OCI-LY1 (cell line): ENCODE measurements around the gene FBXL17.

Source experiments
- H2AFZ ChIP-seq: fragments of 200-600 bp; sonication (generic), shearing (Covaris generic); 2 replicates; pipeline ENCODE4 v1.6.0; 2014; ENCODE audit warnings: antibody characterized with exemption, mild to moderate bottlenecking, low read length
- H3F3A ChIP-seq: fragments of 200-600 bp; sonication (generic), shearing (Covaris generic); 2 replicates; pipeline ENCODE4 v1.6.0; 2014; ENCODE audit warnings: mild to moderate bottlenecking, antibody characterized with exemption, low read length, moderate library complexity; ENCODE audit not compliant: insufficient read depth
- H3K27ac ChIP-seq: fragments of 200-600 bp; sonication (generic); 2 replicates; pipeline ENCODE4 v1.5.1; 2014; ENCODE audit warnings: low read length, mixed run types, mild to moderate bottlenecking, low read depth; ENCODE audit not compliant: poor library complexity, severe bottlenecking
- H3K27me3 ChIP-seq: fragments of 200-600 bp; sonication (generic); 2 replicates; pipeline ENCODE4 v1.6.0; 2014; ENCODE audit warnings: antibody characterized with exemption, mild to moderate bottlenecking, low read length, moderate library complexity; ENCODE audit not compliant: insufficient read depth
- H3K36me3 ChIP-seq: fragments of 200-600 bp; sonication (generic); 2 replicates; pipeline ENCODE4 v1.6.1; 2014; ENCODE audit warnings: mild to moderate bottlenecking, antibody characterized with exemption, low read length, moderate library complexity, mixed read lengths; ENCODE audit not compliant: insufficient read depth
- H3K4me1 ChIP-seq: fragments of 200-600 bp; sonication (generic); 2 replicates; pipeline ENCODE4 v1.5.1; 2014; ENCODE audit warnings: mild to moderate bottlenecking, low read length, moderate library complexity; ENCODE audit not compliant: insufficient read depth, severe bottlenecking
- H3K4me2 ChIP-seq: fragments of 200-600 bp; sonication (generic), shearing (Covaris generic); 2 replicates; pipeline ENCODE4 v1.6.1; 2014; ENCODE audit warnings: low read length
- H3K4me3 ChIP-seq: fragments of 200-600 bp; sonication (generic); 2 replicates; pipeline ENCODE4 v1.5.1; 2014; ENCODE audit warnings: low read length, low read depth, mild to moderate bottlenecking, mixed read lengths; ENCODE audit not compliant: poor library complexity, severe bottlenecking
- H3K79me2 ChIP-seq: fragments of 200-600 bp; shearing (Covaris generic); 2 replicates; pipeline ENCODE4 v1.6.1; 2016; ENCODE audit warnings: mixed run types, low read length, mixed read lengths; ENCODE audit not compliant: insufficient read depth
- H3K9ac ChIP-seq: fragments of 200-600 bp; sonication (generic), shearing (Covaris generic); 2 replicates; pipeline ENCODE4 v1.6.1; 2014; ENCODE audit warnings: mild to moderate bottlenecking, low read length, mixed read lengths
- H3K9me2 ChIP-seq: fragments of 200-600 bp; sonication (generic), shearing (Covaris generic); 2 replicates; pipeline ENCODE4 v1.6.1; 2014; ENCODE audit warnings: low read depth, mild to moderate bottlenecking, low read length, mixed read lengths
- H3K9me3 ChIP-seq: fragments of 200-600 bp; shearing (Covaris generic); 2 replicates; pipeline ENCODE4 v1.6.1; 2014; ENCODE audit warnings: low read length, mixed read lengths
- H4K20me1 ChIP-seq: fragments of 200-600 bp; sonication (generic), shearing (Covaris generic); 2 replicates; pipeline ENCODE4 v1.6.0; 2016; ENCODE audit warnings: mild to moderate bottlenecking, low read length; ENCODE audit not compliant: insufficient read depth
- CTCF ChIP-seq: fragments of 200-600 bp; sonication (generic), shearing (Covaris generic); IDR thresholded peaks from 2 replicates; pipeline ENCODE4 v1.5.1; 2017; ENCODE audit warnings: mild to moderate bottlenecking, antibody characterized with exemption, low read length, moderate library complexity, mixed read lengths
- EZH2 ChIP-seq: fragments of 200-600 bp; sonication (generic), shearing (Covaris generic); IDR thresholded peaks from 2 replicates; pipeline ENCODE4 v1.8.0; 2017; ENCODE audit warnings: borderline replicate concordance, mixed run types, mild to moderate bottlenecking, antibody characterized with exemption, low read length, moderate library complexity, mixed read lengths

Gene FBXL17

GRCh38 chr5:107863125-107863524 lies 518.8 kb downstream of the FBXL17 start:
- no peak overlapping the region for H3K4me3 ChIP-seq
- no peaks in the 10 kb centered on the region for H3K4me1 ChIP-seq
- H2AFZ ChIP-seq: no peak overlapping the region
- H4K20me1 ChIP-seq: no peaks in the 10 kb centered on the region
- no peak overlapping the region for H3K4me2 ChIP-seq
- no peaks in the 10 kb centered on the region for H3K27me3 ChIP-seq
- H3K9ac ChIP-seq: no peak overlapping the region
- no peaks in the 10 kb centered on the region for H3K79me2 ChIP-seq
- H3F3A ChIP-seq: no peaks in the 10 kb centered on the region
- H3K36me3 ChIP-seq: no peaks in the 10 kb centered on the region
- TF ChIP-seq CTCF (no peak), EZH2 (no peak)
- H3K9me2 ChIP-seq: no peaks in the 10 kb centered on the region
- H3K9me3 ChIP-seq: no peaks in the 10 kb centered on the region
- H3K27ac ChIP-seq: no peak overlapping the region

GRCh38 chr5:107861565-107861964 lies 520.3 kb downstream of the FBXL17 start:
- Histone ChIP-seq H3K36me3 (no peaks in the 10 kb centered on the region), H3K4me3 (no peak overlapping the region), H3K27ac (no peak overlapping the region), H3F3A (no peaks in the 10 kb centered on the region), H3K79me2 (no peaks in the 10 kb centered on the region), H2AFZ (no peak overlapping the region), H3K27me3 (no peaks in the 10 kb centered on the region), H3K4me1 (no peaks in the 10 kb centered on the region), H3K4me2 (no peak overlapping the region), H3K9me3 (no peaks in the 10 kb centered on the region), H4K20me1 (no peaks in the 10 kb centered on the region), H3K9me2 (no peaks in the 10 kb centered on the region), H3K9ac (no peak overlapping the region)
- TF ChIP-seq EZH2 (no peak), CTCF (no peak)

- no peak for TF ChIP-seq CTCF
- TF ChIP-seq EZH2: no peak
- H3K4me3 ChIP-seq: no peak overlapping the region
- H3K27me3 ChIP-seq: no peaks in the 10 kb centered on the region
- H3K9me3 ChIP-seq: no peaks in the 10 kb centered on the region
- no peaks in the 10 kb centered on the region for H3K9me2 ChIP-seq
- H2AFZ ChIP-seq: no peak overlapping the region
- no peaks in the 10 kb centered on the region for H3K4me1 ChIP-seq
- H3F3A ChIP-seq: no peaks in the 10 kb centered on the region
- H4K20me1 ChIP-seq: no peaks in the 10 kb centered on the region
- H3K27ac ChIP-seq: no peak overlapping the region
- H3K79me2 ChIP-seq: no peaks in the 10 kb centered on the region
- H3K9ac ChIP-seq: no peak overlapping the region
- H3K36me3 ChIP-seq: no peaks in the 10 kb centered on the region
- H3K4me2 ChIP-seq: no peak overlapping the region
Measured at GRCh38 chr5:107860044-107860443, 521.9 kb downstream of the FBXL17 start.
